Right renal pelvis (tissue), 4 donors: ENCODE measurements around the gene TAPBP. TPM values are rescaled to one million over a fixed set of nuclear protein-coding genes. Genes with fewer than 3 reads are reported as not detected.

Experiments
- DNase-seq, 4 donors: peaks; one replicate each; pipeline ENCODE4 v3.0.0-alpha.2; 2013; ENCODE audit warnings: low read depth in 4 of 4, low spot score in 3 of 4, missing footprints in 1 of 4
- polyA plus RNA-seq, 4 donors: library from polyadenylated mRNA; unstranded; fragments of 120-200 nt; gene quantifications; one replicate each; pipeline ENCODE4 v1.2.1, GENCODE V29; 2013; ENCODE audit not compliant: insufficient read length in 4 of 4

Gene TAPBP
- polyA plus RNA-seq, 4 donors, result 31.8 to 43.1 (median 36.2) TPM

- DNase-seq, result no peak
Observed at GRCh38 chr6:33249732-33250630, 63.9 kb downstream of the TAPBP start.

Other genes with a start within 250 kb of the TAPBP start
- 10 to 100 TPM; 17.9 to 37.0 (median 19.2) TPM for gene HLA-DPA1, start 240.4 kb downstream of the TAPBP start, polyA plus RNA-seq
- gene HLA-DPB1, start 238.1 kb downstream of the TAPBP start, polyA plus RNA-seq, result 10 to 100 TPM; 18.4 to 24.2 (median 21.3) TPM
- gene COL11A2, start 121.6 kb downstream of the TAPBP start, polyA plus RNA-seq, result 1 to 10 TPM; 4.7 to 5.6 (median 5.4) TPM
- gene RXRB, start 113.4 kb downstream of the TAPBP start, polyA plus RNA-seq, result 10 to 100 TPM; 53.7 to 56.5 (median 54.3) TPM
- 100 to 1,000 TPM; 102 to 118 (median 105) TPM for gene SLC39A7, start 113.2 kb downstream of the TAPBP start, polyA plus RNA-seq
- gene HSD17B8, start 109.4 kb downstream of the TAPBP start, polyA plus RNA-seq, result 10 to 100 TPM; 20.5 to 35.1 (median 26.7) TPM
- 10 to 100 TPM; 51.5 to 64.6 (median 56.8) TPM for gene RING1, start 105.6 kb downstream of the TAPBP start, polyA plus RNA-seq
- gene VPS52, start 42.2 kb downstream of the TAPBP start, polyA plus RNA-seq, result 10 to 100 TPM; 64.3 to 81.7 (median 70.6) TPM
- gene RPS18, start 42.0 kb downstream of the TAPBP start, polyA plus RNA-seq, result 1,000 to 10,000 TPM; 2,953 to 3,403 (median 3,031) TPM
- 1 to 10 TPM; 4.2 to 5.8 (median 4.6) TPM for gene B3GALT4, start 37.0 kb downstream of the TAPBP start, polyA plus RNA-seq
- 10 to 100 TPM; 59.9 to 72.6 (median 62.5) TPM for gene WDR46, start 24.8 kb downstream of the TAPBP start, polyA plus RNA-seq
- gene PFDN6, start 24.5 kb downstream of the TAPBP start, polyA plus RNA-seq, result 10 to 100 TPM; 64.2 to 78.3 (median 73.5) TPM
- gene RGL2, start 15.1 kb downstream of the TAPBP start, polyA plus RNA-seq, result 100 to 1,000 TPM in 3 of 4 donors, 10 to 100 TPM in 1; 98.4 to 122 (median 109) TPM
- 10 to 100 TPM; 23.9 to 26.2 (median 25.2) TPM for gene ZBTB22, start 3.7 kb upstream of the TAPBP start, polyA plus RNA-seq
- 10 to 100 TPM; 52.3 to 58.4 (median 57.6) TPM for gene DAXX, start 8.9 kb upstream of the TAPBP start, polyA plus RNA-seq
- 10 to 100 TPM; 35.4 to 39.6 (median 38.3) TPM for gene KIFC1, start 77.7 kb upstream of the TAPBP start, polyA plus RNA-seq
- gene PHF1, start 96.9 kb upstream of the TAPBP start, polyA plus RNA-seq, result 10 to 100 TPM; 71.7 to 80.5 (median 73.3) TPM
- 100 to 1,000 TPM; 218 to 278 (median 226) TPM for gene CUTA, start 104.0 kb upstream of the TAPBP start, polyA plus RNA-seq
- gene SYNGAP1, start 106.0 kb upstream of the TAPBP start, polyA plus RNA-seq, result 10 to 100 TPM; 25.8 to 33.9 (median 30.6) TPM
- 10 to 100 TPM; 15.3 to 18.0 (median 16.2) TPM for gene ZBTB9, start 140.5 kb upstream of the TAPBP start, polyA plus RNA-seq